Brain microvascular endothelial cell (primary cell): ENCODE measurements around the gene NOD1.

Source experiments
- DNase-seq: peaks from one replicate; pipeline ENCODE4 v3.0.0-alpha.2; 2020
- H3K27ac ChIP-seq: fragments of 250-450 bp; sonication (Bioruptor Pico); 2 replicates; pipeline ENCODE4 v1.5.1; 2020; ENCODE audit warnings: mild to moderate bottlenecking, moderate library complexity
- H3K27me3 ChIP-seq: fragments of 250-450 bp; sonication (Bioruptor Pico); replicated peaks from 2 replicates; pipeline ENCODE4 v1.5.1; 2020; ENCODE audit warnings: mild to moderate bottlenecking
- H3K36me3 ChIP-seq: fragments of 250-450 bp; sonication (Bioruptor Pico); replicated peaks from 2 replicates; pipeline ENCODE4 v1.5.1; 2020; ENCODE audit warnings: mild to moderate bottlenecking
- H3K4me3 ChIP-seq: 2 replicates; pipeline ENCODE4 v1.5.1; 2011; ENCODE audit warnings: low read depth, mild to moderate bottlenecking, control low read depth, low read length, moderate library complexity
- CTCF ChIP-seq: IDR thresholded peaks from 2 replicates; pipeline ENCODE4 v1.5.1; 2011; ENCODE audit warnings: low read depth, mild to moderate bottlenecking, moderate library complexity, low read length, control low read depth, inconsistent platforms; ENCODE audit errors: missing control alignments
- in situ Hi-C: cut with HindIII; loops from 2 replicates; pipeline ENCODE4 v1.10.0; 2017; ENCODE audit warnings: low sequenced_read_pairs, low pct_ligation_motif_present

NOD1 gene

GRCh38 chr7:30472784-30473775 is 5.5 kb downstream of the NOD1 start:
- Histone ChIP-seq H3K4me3 (no peak overlapping the region), H3K27ac (peak overlapping the region; percentile 27), H3K36me3 (no peaks in the 10 kb centered on the region), H3K27me3 (no peaks in the 10 kb centered on the region)
- DNase-seq, result peak; percentile 42
- no peak for TF ChIP-seq CTCF
- in situ Hi-C loops, result no loop called here

- TF ChIP-seq CTCF, result no peak
- DNase-seq, result no peak
These were observed 6.4 kb downstream of the NOD1 start for GRCh38 chr7:30472081-30472783.

GRCh38 chr7:30471205-30471604 is 7.4 kb downstream of the NOD1 start:
- in situ Hi-C loops, result no loop called here
- Histone ChIP-seq H3K4me3 (no peak overlapping the region), H3K27me3 (no peaks in the 10 kb centered on the region), H3K36me3 (no peaks in the 10 kb centered on the region), H3K27ac (peak overlapping the region; percentile 85)
- TF ChIP-seq CTCF, result no peak
- DNase-seq, result no peak

More at GRCh38 chr7:30472081-30472783, 6.4 kb downstream of the NOD1 start:
- no peak overlapping the region for H3K4me3 ChIP-seq
- H3K27me3 ChIP-seq, result no peaks in the 10 kb centered on the region
- in situ Hi-C loops, result no loop called here
- no peaks in the 10 kb centered on the region for H3K36me3 ChIP-seq
- H3K27ac ChIP-seq, result peak overlapping the region; percentile 27

GRCh38 chr7:30470771-30471170 is 7.8 kb downstream of the NOD1 start:
- H3K27ac ChIP-seq, result peak overlapping the region; percentile 85
- H3K27me3 ChIP-seq, result no peaks in the 10 kb centered on the region
- no peak for TF ChIP-seq CTCF
- in situ Hi-C loops, result no loop called here
- H3K36me3 ChIP-seq, result no peaks in the 10 kb centered on the region
- DNase-seq, result peak; percentile 85
- no peak overlapping the region for H3K4me3 ChIP-seq

GRCh38 chr7:30470163-30470770 is 8.3 kb downstream of the NOD1 start:
- no peaks in the 10 kb centered on the region for H3K36me3 ChIP-seq
- no peak overlapping the region for H3K4me3 ChIP-seq
- DNase-seq, result peak; percentile 43
- in situ Hi-C loops, result no loop called here
- no peaks in the 10 kb centered on the region for H3K27me3 ChIP-seq
- TF ChIP-seq CTCF, result no peak
- peak overlapping the region; percentile 85 for H3K27ac ChIP-seq
